Posterior vena cava (tissue), 2 donors: Measurements from ENCODE around the gene LRRC23. TPM values are rescaled to one million over a fixed set of nuclear protein-coding genes. Genes with fewer than 3 reads are reported as not detected.

Source experiments
- DNase-seq: peaks from one replicate; pipeline ENCODE4 v3.0.0-alpha.2; 2020; ENCODE audit warnings: low spot score
- intact Hi-C, 2 donors: fragments of 100-400 bp; cut with DNase I; formaldehyde crosslinking; loops; one replicate each; pipeline versions ENCODE4 v1.14.1 to v1.14.2; 2022 to 2023
- microRNA-seq, 2 donors: library from miRNA; unstranded; fragments of <30 nt; microRNA quantifications; one replicate each; pipeline ENCODE4 v1.2.0, GENCODE V29; 2020 to 2021; ENCODE audit warnings: borderline microRNAs expressed in 2 of 2
- total RNA-seq, 2 donors: library from RNA; stranded (reverse); fragmentation: NEBNext Ultra II Directional; extraction: Animal tissue kit (Norgen Biotek cat#: 25700); gene quantifications; one replicate each; pipeline ENCODE4 v1.2.1, GENCODE V29; 2021
- donor health status: DM: yes; HTN: yes; CAD: no.
- donor health status: DM: yes; HTN: yes; CAD: no.

The LRRC23 gene
- total RNA-seq, 2 donors from 2014 or later: 5.3 to 6.7 TPM

GRCh38 chr12:6959805-6960592 is 55.4 kb downstream of the LRRC23 start:
- intact Hi-C loops: loop anchor here (10.0 kb wide), 3 partner anchors 125 to 155 kb away; partner anchors contain the start of gene C1R (in 1 of the 2)
- DNase-seq: peak; percentile 77

- peak; percentile 78 for DNase-seq
Measured at GRCh38 chr12:6960593-6961277, 56.1 kb downstream of the LRRC23 start.

GRCh38 chr12:6961278-6961694 is 56.7 kb downstream of the LRRC23 start:
- intact Hi-C loops: loop anchor here (10.0 kb wide), 2 partner anchors 124 to 134 kb away; partner anchors contain the start of gene C1R (in 1 of the 2)
- DNase-seq: peak; percentile 91

More at GRCh38 chr12:6960593-6961277, 56.1 kb downstream of the LRRC23 start:
- intact Hi-C loops: loop anchor here (10.0 kb wide), 2 partner anchors 124 to 134 kb away; partner anchors contain the start of gene C1R (in 1 of the 2)

GRCh38 chr12:6961695-6962284 is 57.2 kb downstream of the LRRC23 start:
- peak; percentile 92 for DNase-seq
- intact Hi-C loops: loop anchor here (10.0 kb wide), 2 partner anchors 123 to 133 kb away; partner anchors contain the start of gene C1R (in 1 of the 2)

- intact Hi-C loops: loop anchor here (10.0 kb wide), 2 partner anchors 122 to 132 kb away; partner anchors contain the start of gene C1R (in 1 of the 2)
- DNase-seq: peak; percentile 81
Measured at GRCh38 chr12:6962285-6963015, 57.8 kb downstream of the LRRC23 start.

GRCh38 chr12:6963016-6963731 is 58.6 kb downstream of the LRRC23 start:
- intact Hi-C loops: loop anchor here (10.0 kb wide), 2 partner anchors 122 to 132 kb away; partner anchors contain the start of gene C1R (in 1 of the 2)
- peak; percentile 81 for DNase-seq

Small RNA genes lying within 50 kb of the gene (microRNA-seq; reads per million reads assigned to microRNA genes)
- gene MIR141 (2.9 to 14.9 reads per million in 2 donors), gene MIR200C (63.2 to 110 reads per million in 2 donors)

Other genes with a start within 250 kb of the LRRC23 start
- 10 to 100 TPM; 23.0 to 25.9 TPM for gene ING4, start 241.7 kb upstream of the LRRC23 start, total RNA-seq
- 10 to 100 TPM; 35.6 to 40.1 TPM for gene ZNF384, start 215.4 kb upstream of the LRRC23 start, total RNA-seq
- under 1 TPM in 1 of 2 donors, not detected in 1; 0.69 TPM for gene PIANP, start 204.0 kb upstream of the LRRC23 start, total RNA-seq
- 10 to 100 TPM; 46.0 to 54.5 TPM for gene COPS7A, start 180.8 kb upstream of the LRRC23 start, total RNA-seq
- gene MLF2, start 151.7 kb upstream of the LRRC23 start, total RNA-seq: 100 to 1,000 TPM; 106 to 145 TPM
- gene PTMS, start 138.5 kb upstream of the LRRC23 start, total RNA-seq: 100 to 1,000 TPM; 373 to 398 TPM
- gene LAG3, start 132.3 kb upstream of the LRRC23 start, total RNA-seq: 1 to 10 TPM in 1 of 2 donors, under 1 TPM in 1; 0.57 to 1.2 TPM
- gene CD4, start 115.3 kb upstream of the LRRC23 start, total RNA-seq: 10 to 100 TPM; 12.9 to 36.0 TPM
- gene GPR162, start 83.0 kb upstream of the LRRC23 start, total RNA-seq: 1 to 10 TPM; 3.9 to 5.1 TPM
- gene P3H3, start 76.4 kb upstream of the LRRC23 start, total RNA-seq: 10 to 100 TPM; 37.7 to 59.9 TPM
- gene GNB3, start 63.9 kb upstream of the LRRC23 start, total RNA-seq: 1 to 10 TPM; 3.6 to 4.0 TPM
- under 1 TPM; 0.46 to 0.52 TPM for gene CDCA3, start 53.5 kb upstream of the LRRC23 start, total RNA-seq
- 10 to 100 TPM; 87.0 to 91.1 TPM for gene USP5, start 52.7 kb upstream of the LRRC23 start, total RNA-seq
- 100 to 1,000 TPM; 303 to 366 TPM for gene TPI1, start 37.3 kb upstream of the LRRC23 start, total RNA-seq
- 1 to 10 TPM; 4.9 to 6.9 TPM for gene SPSB2, start 31.5 kb upstream of the LRRC23 start, total RNA-seq
- gene ENO2, start 9.8 kb downstream of the LRRC23 start, total RNA-seq: 10 to 100 TPM; 45.6 to 57.1 TPM
- 100 to 1,000 TPM in 1 of 2 donors, 10 to 100 TPM in 1; 97.0 to 106 TPM for gene ATN1, start 23.1 kb downstream of the LRRC23 start, total RNA-seq
- gene RNU7-1, start 39.0 kb downstream of the LRRC23 start, total RNA-seq: not detected
- 100 to 1,000 TPM; 189 to 206 TPM for gene C12orf57, start 39.2 kb downstream of the LRRC23 start, total RNA-seq
- 10 to 100 TPM; 18.7 to 31.4 TPM for gene PTPN6, start 46.5 kb downstream of the LRRC23 start, total RNA-seq
- 100 to 1,000 TPM in 1 of 2 donors, 10 to 100 TPM in 1; 98.8 to 110 TPM for gene PHB2, start 65.8 kb downstream of the LRRC23 start, total RNA-seq
- 10 to 100 TPM; 38.4 to 43.9 TPM for gene EMG1, start 66.1 kb downstream of the LRRC23 start, total RNA-seq
- gene LPCAT3, start 113.7 kb downstream of the LRRC23 start, total RNA-seq: 10 to 100 TPM; 24.2 to 29.0 TPM
- 100 to 1,000 TPM; 585 to 986 TPM for gene C1S, start 155.9 kb downstream of the LRRC23 start, total RNA-seq
- gene C1R, start 187.6 kb downstream of the LRRC23 start, total RNA-seq: 1,000 to 10,000 TPM; 1,008 to 1,686 TPM
- 100 to 1,000 TPM in 1 of 2 donors, 10 to 100 TPM in 1; 79.5 to 122 TPM for gene C1RL, start 204.4 kb downstream of the LRRC23 start, total RNA-seq
- 1 to 10 TPM; 5.1 to 5.7 TPM for gene RBP5, start 224.1 kb downstream of the LRRC23 start, total RNA-seq
- 10 to 100 TPM; 31.0 to 31.7 TPM for gene CLSTN3, start 225.5 kb downstream of the LRRC23 start, total RNA-seq